Measurements from ENCODE around the gene TBC1D13.

TBC1D13 gene

GRCh38 chr9:128809036-128809599 lies 22.1 kb downstream of the TBC1D13 start:
- no peaks in the 10 kb centered on the region for H3K9me3 ChIP-seq (ENCODE audit: insufficient read depth, low read depth, low read length)
- H3K27me3 ChIP-seq (ENCODE audit: insufficient read depth, low read length): no peaks in the 10 kb centered on the region
- no peak overlapping the region for H3K9ac ChIP-seq (ENCODE audit: low read depth, low read length)
- 96% methylated on average over 12 of the region's 12 CpGs for WGBS
- H3K27ac ChIP-seq (ENCODE audit: low read depth, low read length): no peak overlapping the region
- no peak overlapping the region for H3K4me3 ChIP-seq (ENCODE audit: low read length)
- H3K4me1 ChIP-seq (ENCODE audit: insufficient read depth, low read length): no peaks in the 10 kb centered on the region
- peaks cover 31% of the 10 kb centered on the region for H3K36me3 ChIP-seq (ENCODE audit: insufficient read depth, low read length)

GRCh38 chr9:128809831-128810230 lies 22.8 kb downstream of the TBC1D13 start:
- Histone ChIP-seq H3K27me3 (ENCODE audit: insufficient read depth, low read length) (no peaks in the 10 kb centered on the region), H3K9me3 (ENCODE audit: insufficient read depth, low read depth, low read length) (no peaks in the 10 kb centered on the region), H3K4me1 (ENCODE audit: insufficient read depth, low read length) (no peaks in the 10 kb centered on the region), H3K27ac (ENCODE audit: low read depth, low read length) (no peak overlapping the region), H3K9ac (ENCODE audit: low read depth, low read length) (no peak overlapping the region), H3K36me3 (ENCODE audit: insufficient read depth, low read length) (peaks cover 29% of the 10 kb centered on the region), H3K4me3 (ENCODE audit: low read length) (no peak overlapping the region)
- WGBS: 86% methylated on average over 2 of the region's 2 CpGs

GRCh38 chr9:128810873-128811272 lies 23.8 kb downstream of the TBC1D13 start:
- H3K9me3 ChIP-seq (ENCODE audit: insufficient read depth, low read depth, low read length): no peaks in the 10 kb centered on the region
- WGBS: 82% methylated on average over 4 of the region's 5 CpGs
- no peak overlapping the region for H3K27ac ChIP-seq (ENCODE audit: low read depth, low read length)
- H3K4me3 ChIP-seq (ENCODE audit: low read length): no peak overlapping the region
- H3K36me3 ChIP-seq (ENCODE audit: insufficient read depth, low read length): peaks cover 22% of the 10 kb centered on the region
- H3K27me3 ChIP-seq (ENCODE audit: insufficient read depth, low read length): no peaks in the 10 kb centered on the region
- H3K4me1 ChIP-seq (ENCODE audit: insufficient read depth, low read length): no peaks in the 10 kb centered on the region
- H3K9ac ChIP-seq (ENCODE audit: low read depth, low read length): no peak overlapping the region

GRCh38 chr9:128818099-128818838 lies 31.2 kb downstream of the TBC1D13 start, which contains the start of gene ENDOG:
TSS of gene ENDOG (plus strand) at chr9:128818500. CDS start at chr9:128818685, 185 bp downstream.
- WGBS: 2% methylated on average over 70 of the region's 70 CpGs

GRCh38 chr9:128818839-128819715 lies 32.0 kb downstream of the TBC1D13 start:
- peaks cover 3% of the 10 kb centered on the region; the same call in 1 of the 2 replicates for H3K4me1 ChIP-seq (ENCODE audit: insufficient read depth, low read length)
- peaks cover 33% of the 10 kb centered on the region for H3K36me3 ChIP-seq (ENCODE audit: insufficient read depth, low read length)
- 8% methylated on average over 88 of the region's 90 CpGs for WGBS
- H3K9ac ChIP-seq (ENCODE audit: low read depth, low read length): peak overlapping the region; percentile 67
- H3K27ac ChIP-seq (ENCODE audit: low read depth, low read length): no peak overlapping the region
- H3K4me3 ChIP-seq (ENCODE audit: low read length): peak overlapping the region; percentile 63
- no peaks in the 10 kb centered on the region for H3K9me3 ChIP-seq (ENCODE audit: insufficient read depth, low read depth, low read length)
- no peaks in the 10 kb centered on the region for H3K27me3 ChIP-seq (ENCODE audit: insufficient read depth, low read length)

More at GRCh38 chr9:128818099-128818838, 31.2 kb downstream of the TBC1D13 start, which contains the start of gene ENDOG:
- Histone ChIP-seq H3K27me3 (ENCODE audit: insufficient read depth, low read length) (no peaks in the 10 kb centered on the region), H3K9ac (ENCODE audit: low read depth, low read length) (peak within 1 kb of the TSS; percentile 67), H3K36me3 (ENCODE audit: insufficient read depth, low read length) (peaks cover 25% of the 10 kb centered on the region), H3K4me3 (ENCODE audit: low read length) (peak within 1 kb of the TSS; percentile 63), H3K27ac (ENCODE audit: low read depth, low read length) (peak within 1 kb of the TSS; percentile 58; the same call in 1 of the 2 replicates), H3K4me1 (ENCODE audit: insufficient read depth, low read length) (peaks cover 3% of the 10 kb centered on the region; the same call in 1 of the 2 replicates), H3K9me3 (ENCODE audit: insufficient read depth, low read depth, low read length) (no peaks in the 10 kb centered on the region)

- no peak overlapping the region for H3K27ac ChIP-seq (ENCODE audit: low read depth, low read length)
- H3K4me1 ChIP-seq (ENCODE audit: insufficient read depth, low read length): peaks cover 3% of the 10 kb centered on the region; the same call in 1 of the 2 replicates
- no peaks in the 10 kb centered on the region for H3K27me3 ChIP-seq (ENCODE audit: insufficient read depth, low read length)
- WGBS: 74% methylated on average over 18 of the region's 18 CpGs
- no peaks in the 10 kb centered on the region for H3K9me3 ChIP-seq (ENCODE audit: insufficient read depth, low read depth, low read length)
- H3K4me3 ChIP-seq (ENCODE audit: low read length): peak overlapping the region; percentile 63
- H3K9ac ChIP-seq (ENCODE audit: low read depth, low read length): no peak overlapping the region
- H3K36me3 ChIP-seq (ENCODE audit: insufficient read depth, low read length): peaks cover 42% of the 10 kb centered on the region
Observed at GRCh38 chr9:128819716-128820664, 32.9 kb downstream of the TBC1D13 start.

GRCh38 chr9:128820665-128821583 lies 33.9 kb downstream of the TBC1D13 start:
- no peak overlapping the region for H3K9ac ChIP-seq (ENCODE audit: low read depth, low read length)
- no peaks in the 10 kb centered on the region for H3K9me3 ChIP-seq (ENCODE audit: insufficient read depth, low read depth, low read length)
- WGBS: 89% methylated on average over 24 of the region's 24 CpGs
- no peak overlapping the region for H3K27ac ChIP-seq (ENCODE audit: low read depth, low read length)
- peaks cover 51% of the 10 kb centered on the region for H3K36me3 ChIP-seq (ENCODE audit: insufficient read depth, low read length)
- no peak overlapping the region for H3K4me3 ChIP-seq (ENCODE audit: low read length)
- H3K4me1 ChIP-seq (ENCODE audit: insufficient read depth, low read length): peaks cover 3% of the 10 kb centered on the region; the same call in 1 of the 2 replicates
- H3K27me3 ChIP-seq (ENCODE audit: insufficient read depth, low read length): no peaks in the 10 kb centered on the region

- 90% methylated on average over 16 of the region's 16 CpGs for WGBS
- H3K4me3 ChIP-seq (ENCODE audit: low read length): no peak overlapping the region
- H3K27me3 ChIP-seq (ENCODE audit: insufficient read depth, low read length): no peaks in the 10 kb centered on the region
- H3K9me3 ChIP-seq (ENCODE audit: insufficient read depth, low read depth, low read length): no peaks in the 10 kb centered on the region
- H3K36me3 ChIP-seq (ENCODE audit: insufficient read depth, low read length): peaks cover 60% of the 10 kb centered on the region
- no peak overlapping the region for H3K9ac ChIP-seq (ENCODE audit: low read depth, low read length)
- no peak overlapping the region for H3K27ac ChIP-seq (ENCODE audit: low read depth, low read length)
- H3K4me1 ChIP-seq (ENCODE audit: insufficient read depth, low read length): peaks cover 3% of the 10 kb centered on the region; the same call in 1 of the 2 replicates
Observed at GRCh38 chr9:128821584-128822406, 34.7 kb downstream of the TBC1D13 start.

- Histone ChIP-seq H3K9me3 (ENCODE audit: insufficient read depth, low read depth, low read length) (no peaks in the 10 kb centered on the region), H3K4me3 (ENCODE audit: low read length) (no peak overlapping the region), H3K27ac (ENCODE audit: low read depth, low read length) (no peak overlapping the region), H3K9ac (ENCODE audit: low read depth, low read length) (no peak overlapping the region), H3K4me1 (ENCODE audit: insufficient read depth, low read length) (peaks cover 3% of the 10 kb centered on the region; the same call in 1 of the 2 replicates), H3K36me3 (ENCODE audit: insufficient read depth, low read length) (peaks cover 67% of the 10 kb centered on the region), H3K27me3 (ENCODE audit: insufficient read depth, low read length) (no peaks in the 10 kb centered on the region)
- WGBS: 95% methylated on average over 22 of the region's 22 CpGs
Observed at GRCh38 chr9:128822407-128823042, 35.5 kb downstream of the TBC1D13 start.
